Lung microvascular endothelial cell (primary cell): Measurements from ENCODE around the gene HCN1. TPM values are rescaled to one million over a fixed set of nuclear protein-coding genes. Genes with fewer than 3 reads are reported as not detected.
"Not testable (repeated sequence)": the region's sequence is repeated elsewhere in the genome, so short reads cannot be mapped to it uniquely, and the experiment has no call there.

ENCODE experiments used
- DNase-seq, 2 donors: peaks; one replicate each; pipeline versions ENCODE4 v3.0.0 to v3.0.0-alpha.2; 2010; ENCODE audit warnings: low read depth in 2 of 2
- total RNA-seq: library from RNA; depleted of rRNA; stranded (reverse); fragments of >200 nt; gene quantifications from 2 replicates; pipeline ENCODE4 v1.2.1, GENCODE V29; 2014

Gene HCN1
- total RNA-seq, 1 donor from 2014 or later, result not detected

DNA sequence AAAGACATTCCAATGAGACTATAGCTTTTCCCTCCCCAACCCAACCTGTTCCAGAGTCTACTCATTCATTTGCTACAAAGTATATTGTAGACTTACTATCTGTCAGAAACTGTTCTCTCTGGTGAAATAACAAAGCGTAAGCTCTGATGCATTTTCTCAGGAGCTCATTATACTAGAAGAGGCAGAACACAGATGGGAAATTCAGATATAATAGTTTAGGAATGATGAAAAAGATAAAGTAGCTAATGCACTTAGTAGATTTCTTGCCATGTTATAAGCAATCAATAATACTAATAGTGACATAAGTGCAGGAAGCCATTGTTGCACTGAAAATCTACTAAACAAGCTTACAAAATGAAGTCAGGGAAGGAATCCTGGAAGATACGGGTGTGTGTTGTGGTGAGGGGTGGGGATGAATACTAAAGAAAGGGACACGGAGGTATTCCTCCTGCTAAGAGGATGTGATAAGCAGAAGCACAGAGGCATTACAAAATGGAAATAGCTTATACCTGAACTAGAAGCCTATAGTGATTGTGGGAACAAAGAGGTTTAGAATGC, 78.2 kb downstream of the HCN1 start:
- DNase-seq, result no peak

DNA sequence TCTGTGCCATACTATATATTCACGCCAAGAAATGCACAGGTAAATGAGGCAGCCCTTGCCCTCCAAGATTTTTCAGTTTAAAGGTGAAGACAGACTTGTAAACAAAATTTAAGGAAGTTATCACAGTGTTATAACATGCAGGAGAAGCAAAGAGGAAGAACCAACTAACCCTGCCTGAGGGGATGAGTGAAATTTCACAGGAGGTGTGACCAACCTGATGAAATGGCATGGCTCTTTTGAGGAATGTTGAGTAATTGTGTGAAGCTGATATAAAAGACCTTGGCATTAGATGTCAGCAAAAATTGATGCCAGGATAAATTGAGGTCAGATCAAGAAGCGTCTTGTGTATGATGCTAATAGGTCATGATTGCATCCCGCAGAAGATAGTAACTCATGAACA, 86.5 kb downstream of the HCN1 start:
- DNase-seq, result no peak

DNA sequence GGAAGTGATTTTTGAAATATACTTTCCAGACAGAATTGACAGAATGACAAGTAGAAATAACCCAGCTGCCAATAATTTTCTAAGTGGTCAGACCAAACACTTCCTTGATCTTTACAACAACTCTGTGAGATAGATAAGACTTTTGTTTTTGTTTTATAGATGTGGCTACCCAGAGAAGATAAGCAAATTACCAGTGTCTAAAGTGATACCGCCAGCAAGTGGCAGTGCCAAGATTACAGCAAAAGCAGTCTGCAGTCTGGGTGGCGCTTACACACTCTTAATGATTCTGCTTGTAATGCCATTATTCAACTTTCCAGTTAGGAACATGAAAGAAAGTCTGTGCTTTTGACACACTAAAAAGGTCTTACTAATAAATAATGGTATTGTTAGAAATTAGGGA, 92.1 kb downstream of the HCN1 start:
- no peak for DNase-seq

DNA sequence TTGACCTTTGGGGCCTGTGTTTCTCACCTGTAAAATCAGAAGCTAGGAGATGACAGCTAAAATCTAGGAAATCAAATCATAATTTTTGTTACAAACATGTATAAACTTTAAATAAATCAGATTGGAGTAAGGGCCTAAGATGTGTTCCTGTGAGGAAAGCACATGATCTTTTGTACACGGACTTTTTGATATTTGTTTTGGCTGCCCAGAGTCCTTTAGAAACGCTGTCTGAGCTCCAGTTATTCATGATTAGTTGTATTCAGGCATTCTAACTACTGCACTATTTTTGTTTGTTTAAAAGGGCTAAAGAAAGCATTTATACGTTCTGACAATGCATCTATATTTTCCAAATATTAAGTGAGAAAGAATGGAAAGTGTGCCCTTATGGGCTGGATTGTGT, 94.8 kb downstream of the HCN1 start:
- no peak for DNase-seq

DNA sequence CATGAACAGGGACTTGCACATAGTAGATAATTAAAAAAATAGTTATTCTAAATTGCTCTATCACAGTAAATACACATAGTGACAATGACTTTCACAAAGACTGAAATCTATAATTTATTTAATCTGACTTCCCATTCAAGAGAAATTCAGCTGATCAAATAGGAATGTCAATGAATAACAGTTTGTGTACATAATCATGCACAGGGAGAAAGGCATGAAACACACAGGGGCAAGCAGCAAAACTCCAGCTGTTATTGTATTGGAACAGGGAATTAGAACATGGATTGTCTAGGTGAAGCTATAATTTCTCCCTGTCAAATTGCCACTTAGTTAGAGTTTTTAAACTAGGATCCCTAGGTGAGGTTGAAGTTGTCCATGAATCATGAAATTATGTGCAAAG, 99.9 kb downstream of the HCN1 start:
- no peak for DNase-seq

DNA sequence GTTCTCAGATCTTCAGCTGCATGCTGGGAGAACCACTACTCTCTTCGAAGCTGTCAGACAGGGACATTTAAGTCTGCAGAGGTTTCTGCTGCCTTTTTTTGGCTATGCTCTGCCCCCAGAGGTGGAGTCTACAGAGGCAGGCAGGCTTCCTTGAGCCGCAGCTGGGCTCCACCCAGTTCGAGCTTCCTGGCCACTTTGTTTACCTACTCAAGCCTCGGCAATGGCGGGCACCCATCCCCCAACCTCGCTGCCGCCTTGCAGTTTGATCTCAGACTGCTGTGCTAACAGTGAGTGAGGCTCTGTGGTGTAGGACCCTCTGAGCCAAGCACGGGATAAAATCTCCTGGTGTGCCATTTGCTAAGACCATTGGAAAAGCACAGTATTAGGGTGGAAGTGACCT, 110.2 kb downstream of the HCN1 start:
- DNase-seq, result not testable (repeated sequence)

DNA sequence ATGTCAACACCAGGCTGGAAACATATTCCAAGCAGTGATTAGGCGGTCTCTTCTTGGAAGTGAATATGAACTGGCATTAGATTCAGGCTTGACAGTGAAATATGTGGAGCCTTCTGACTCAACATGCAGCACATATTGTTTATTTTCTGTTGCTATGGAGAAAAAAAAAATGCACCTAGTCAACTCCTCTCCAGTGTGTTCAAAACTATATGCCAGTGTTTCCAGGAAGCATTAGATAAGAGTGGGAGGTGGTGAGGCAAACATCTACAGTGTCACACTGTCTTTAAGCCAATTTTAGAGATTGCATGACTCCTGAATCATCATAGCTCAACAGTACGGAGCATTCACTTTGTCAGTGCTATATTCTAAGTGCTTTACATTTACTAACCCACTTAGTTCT, 117.9 kb downstream of the HCN1 start:
- no peak for DNase-seq

DNA sequence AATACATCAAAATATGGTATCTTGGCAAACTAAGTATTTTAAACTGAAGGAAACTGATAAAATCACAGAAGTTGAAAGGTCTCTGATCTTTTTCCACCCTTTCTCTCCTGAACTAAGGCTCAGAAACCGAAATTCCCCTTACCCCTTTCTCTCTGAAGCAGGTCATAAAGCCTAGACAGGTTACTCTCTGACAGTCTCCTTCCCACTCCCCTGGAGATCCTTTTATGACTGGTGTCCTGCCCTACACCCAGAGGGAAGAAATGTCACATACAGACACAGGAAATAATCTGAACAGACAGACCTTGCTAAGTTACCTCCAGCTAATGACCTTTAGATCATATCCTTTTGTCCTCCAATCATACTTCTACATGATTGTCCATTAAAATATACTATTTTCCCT, 127.4 kb downstream of the HCN1 start:
- DNase-seq, result no peak

DNA sequence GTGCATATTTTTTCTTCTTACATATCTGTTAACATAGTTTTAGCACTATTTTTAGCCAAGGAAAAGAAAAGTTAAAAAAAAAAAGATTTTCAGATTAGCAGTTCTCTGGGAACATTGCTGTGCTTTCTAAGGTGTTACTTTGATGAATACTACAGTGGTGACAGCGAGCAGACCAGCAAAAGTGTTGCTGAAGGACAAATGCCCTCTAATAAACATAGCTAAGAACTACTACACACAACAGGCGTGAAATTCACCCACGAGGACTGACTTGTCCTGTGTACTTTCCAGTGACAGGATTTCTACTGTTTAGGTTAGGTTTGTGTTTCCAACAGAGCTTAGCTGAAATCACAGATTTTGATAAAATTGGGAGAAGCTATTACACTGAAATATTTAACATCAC, 153.8 kb downstream of the HCN1 start:
- no peak for DNase-seq

DNA sequence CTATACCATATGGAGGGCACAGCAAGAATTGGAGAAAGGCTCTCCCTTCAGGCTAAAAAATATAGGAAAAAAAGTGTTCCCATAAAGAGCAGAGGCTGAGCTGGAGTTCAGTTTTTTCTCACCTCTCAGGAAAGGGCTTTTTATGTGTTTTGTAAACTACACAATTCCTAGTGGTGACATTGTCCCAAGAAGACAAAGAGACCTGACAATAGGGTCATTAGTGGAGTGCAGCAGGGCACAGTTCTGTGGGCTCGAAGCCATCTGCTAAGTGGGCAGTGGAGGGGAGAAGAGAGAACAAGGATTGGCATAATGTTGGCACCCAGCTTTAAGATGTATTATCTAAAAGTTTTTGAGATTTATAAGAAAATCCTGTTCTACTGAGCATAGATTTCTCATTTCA, 162.5 kb downstream of the HCN1 start:
- no peak for DNase-seq

DNA sequence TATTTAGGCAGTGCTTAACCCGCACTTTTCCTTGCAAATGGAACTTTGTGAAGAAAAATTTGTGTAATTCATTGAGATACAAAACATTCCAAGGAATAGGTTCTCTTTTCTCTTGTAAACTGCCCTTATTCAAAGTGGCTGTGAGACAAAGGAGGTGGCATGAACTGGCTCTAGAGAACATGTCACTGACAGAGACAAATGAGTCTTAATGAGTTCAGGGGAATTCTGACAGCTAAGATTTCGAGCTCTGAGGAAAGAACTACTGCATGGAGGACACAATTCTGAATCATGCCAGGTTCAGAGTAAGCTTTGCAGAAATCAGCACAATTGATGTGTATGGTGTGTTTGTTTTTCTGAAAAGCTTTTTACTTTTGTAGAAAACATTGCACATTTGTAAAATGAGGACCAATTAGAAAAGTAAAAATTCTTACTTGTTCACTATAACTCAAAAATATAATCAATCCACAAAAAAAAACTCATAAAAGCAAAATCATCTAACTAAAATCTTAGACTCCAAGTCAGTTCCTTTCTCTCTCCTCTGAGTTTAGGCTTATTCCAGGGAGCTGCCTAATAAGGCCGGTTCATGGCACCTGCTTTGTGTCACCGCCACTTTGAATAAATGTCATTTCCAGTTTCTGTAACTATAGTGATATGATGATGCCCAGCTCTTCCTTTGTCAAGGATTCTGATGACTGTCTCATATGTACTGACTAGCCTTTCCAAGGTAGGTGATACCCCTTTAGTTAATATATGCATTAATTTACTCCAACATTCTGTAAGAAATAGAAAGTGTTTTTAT, 163.2 kb downstream of the HCN1 start:
- DNase-seq, result no peak

DNA sequence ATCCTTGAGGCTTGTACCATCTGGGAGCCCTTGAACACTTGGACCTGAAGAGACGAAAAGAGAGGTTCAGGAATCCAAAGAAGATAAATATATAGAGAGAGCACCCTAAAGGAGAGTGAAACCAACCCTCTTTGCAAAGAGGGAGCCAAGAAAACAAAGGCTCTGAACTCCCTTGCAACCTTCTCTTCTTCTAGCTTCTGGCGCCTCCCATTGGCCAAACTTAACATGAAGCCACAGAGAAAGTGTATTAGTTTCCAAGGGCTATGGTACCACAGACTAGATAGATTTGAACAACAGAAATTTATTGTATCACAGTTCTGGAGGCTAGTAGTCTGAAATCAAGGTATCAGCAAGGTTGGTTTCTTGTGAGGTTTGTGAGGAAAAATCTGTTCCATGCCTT, 175.1 kb downstream of the HCN1 start:
- DNase-seq, result peak; percentile 1 to 6

DNA sequence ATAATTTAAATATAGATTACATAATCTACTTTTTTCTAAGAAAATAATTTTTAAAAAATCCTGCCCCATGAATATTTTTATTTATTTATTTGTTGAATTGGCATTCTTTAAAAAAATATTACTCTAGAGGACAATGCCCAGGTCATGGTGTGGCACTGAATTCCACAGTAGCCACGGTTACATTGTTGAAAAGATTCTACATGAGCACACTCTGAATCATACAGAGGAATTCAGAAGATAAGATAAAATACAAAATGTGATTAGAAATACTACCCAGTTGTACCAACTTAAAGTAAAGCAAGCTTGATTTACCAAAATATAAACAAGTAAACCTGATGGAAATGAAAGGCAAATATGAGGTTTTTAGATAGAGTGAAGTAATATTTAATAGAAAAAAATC, 183.7 kb downstream of the HCN1 start:
- DNase-seq, result no peak

DNA sequence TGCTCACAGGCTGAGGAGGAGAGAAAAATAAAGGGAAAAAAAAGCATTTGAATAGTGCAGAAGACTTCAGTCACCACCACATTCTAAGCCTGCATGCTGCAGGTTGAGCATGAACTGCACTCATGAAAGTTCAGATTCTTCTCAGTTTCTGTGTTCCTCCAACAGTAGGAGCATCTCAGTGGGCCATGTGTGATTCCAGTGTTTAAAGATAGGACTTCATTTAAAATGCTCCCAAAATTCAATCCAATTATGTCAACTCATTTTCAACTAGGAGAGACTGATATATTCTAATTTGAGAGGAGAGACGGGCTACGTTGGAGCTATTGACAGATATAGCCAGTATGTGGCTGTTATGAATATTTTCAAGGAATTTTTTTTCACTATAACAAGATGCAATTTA, 186.8 kb downstream of the HCN1 start:
- no peak for DNase-seq

DNA sequence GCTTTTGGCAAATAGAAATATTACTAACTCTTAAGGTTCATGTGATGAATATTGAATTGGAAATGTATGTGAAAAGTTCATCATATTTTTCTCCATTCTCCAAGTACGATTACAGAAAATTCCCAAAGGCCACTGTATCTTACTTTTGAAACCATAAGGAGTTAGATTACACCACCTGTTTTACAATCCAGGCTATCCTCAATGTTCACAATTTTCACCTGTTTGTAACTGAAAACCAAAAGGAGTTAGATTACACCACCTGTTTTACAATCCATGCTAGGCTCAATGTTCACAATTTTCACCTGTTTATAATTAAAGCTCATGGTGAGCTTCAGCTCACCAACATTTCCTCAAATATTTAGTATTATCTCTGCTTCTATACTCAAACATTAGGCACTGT, 188.0 kb downstream of the HCN1 start:
- DNase-seq, result no peak

DNA sequence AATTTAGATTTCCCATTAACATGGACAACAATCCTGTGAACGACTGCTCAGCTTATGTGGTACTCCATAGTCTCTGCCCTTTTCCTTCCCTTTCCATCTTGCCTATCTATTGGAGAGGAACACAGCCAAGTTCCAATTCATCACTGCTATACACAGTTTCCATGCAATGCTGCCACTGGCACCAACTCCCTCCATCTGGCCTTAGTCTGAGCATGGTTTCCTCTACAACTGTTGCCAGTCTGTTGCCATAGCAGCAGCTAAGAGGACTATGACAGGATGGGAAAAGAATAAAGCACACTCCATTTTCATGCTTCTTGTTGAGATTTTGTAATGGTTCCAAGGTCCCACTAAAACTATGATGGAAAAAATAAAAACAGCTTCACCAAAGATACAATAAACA, 189.0 kb downstream of the HCN1 start:
- DNase-seq, result no peak

DNA sequence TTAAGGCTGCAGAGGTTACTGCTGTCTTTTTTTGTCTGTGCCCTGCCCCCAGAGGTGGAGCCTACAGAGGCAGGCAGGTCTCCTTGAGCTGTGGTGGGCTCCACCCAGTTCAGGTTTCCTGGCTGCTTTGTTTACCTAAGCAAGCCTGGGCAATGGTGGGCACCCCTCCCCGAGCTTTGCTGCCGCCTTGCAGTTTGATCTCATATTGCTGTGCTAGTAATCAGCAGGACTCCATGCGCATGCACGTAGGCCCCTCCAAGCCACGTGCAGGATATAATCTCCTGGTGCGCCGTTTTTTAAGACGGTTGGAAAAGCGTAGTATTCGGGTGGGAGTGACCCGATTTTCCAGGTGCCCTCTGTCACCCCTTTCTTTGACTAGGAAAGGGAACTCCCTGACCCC, 197.2 kb downstream of the HCN1 start:
- not testable (repeated sequence) for DNase-seq

DNA sequence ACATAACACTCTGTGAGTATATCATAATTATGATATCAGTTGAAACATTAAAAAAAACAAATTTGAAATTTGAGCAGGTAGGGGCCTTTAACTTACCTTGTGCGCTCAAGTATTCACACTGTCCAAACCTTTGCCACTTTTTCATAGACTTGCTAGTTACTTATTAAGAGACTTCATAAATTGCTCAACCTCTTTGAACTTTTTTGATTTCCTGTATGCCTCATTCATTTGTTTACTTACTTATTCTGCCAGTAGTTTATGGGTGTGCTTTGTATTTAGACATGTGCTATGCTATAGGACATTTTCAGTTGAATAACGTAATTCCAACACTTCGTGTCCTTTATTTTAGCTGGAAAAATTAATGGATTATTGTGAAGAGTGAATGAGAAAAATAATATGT, 204.8 kb downstream of the HCN1 start:
- DNase-seq, result no peak

DNA sequence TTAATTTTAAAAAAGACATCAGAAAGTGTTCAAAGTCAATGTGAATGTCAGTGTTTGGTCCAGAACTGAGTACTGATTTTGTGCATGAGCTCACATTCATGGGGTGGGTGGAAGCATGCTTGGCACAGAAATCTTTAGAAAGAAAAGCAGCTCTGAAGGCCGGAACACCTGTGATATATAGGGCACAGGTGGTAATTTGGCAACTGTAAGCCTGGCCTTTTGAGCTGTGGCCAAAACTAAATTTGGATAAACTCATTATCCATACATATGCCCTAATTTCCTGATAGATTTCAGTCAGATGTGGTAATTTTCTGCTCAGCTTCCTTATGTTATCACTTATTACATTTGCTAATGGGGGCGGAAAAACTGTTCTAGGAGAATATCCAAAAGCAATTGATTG, 211.4 kb downstream of the HCN1 start:
- DNase-seq, result no peak

DNA sequence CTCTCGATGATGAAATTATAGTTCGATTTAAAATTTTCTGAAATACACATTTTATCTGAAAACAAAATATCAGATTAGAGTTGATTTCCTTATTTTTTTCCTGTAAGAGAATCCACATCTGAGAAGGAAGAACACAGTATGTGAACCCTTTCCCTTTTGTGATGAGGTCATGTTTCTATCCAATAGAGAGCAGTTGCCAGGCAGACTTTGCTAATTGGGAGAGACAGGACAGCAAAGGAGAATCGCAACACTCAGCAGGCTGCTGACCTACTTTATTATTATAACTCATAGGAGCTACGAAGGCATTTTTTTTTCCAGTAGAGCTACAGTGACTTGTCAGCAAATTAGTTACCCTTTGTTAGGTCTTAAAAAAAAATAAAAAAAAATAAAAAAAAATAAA, 242.1 kb downstream of the HCN1 start:
- DNase-seq, result peak; percentile 0 to 1

DNA sequence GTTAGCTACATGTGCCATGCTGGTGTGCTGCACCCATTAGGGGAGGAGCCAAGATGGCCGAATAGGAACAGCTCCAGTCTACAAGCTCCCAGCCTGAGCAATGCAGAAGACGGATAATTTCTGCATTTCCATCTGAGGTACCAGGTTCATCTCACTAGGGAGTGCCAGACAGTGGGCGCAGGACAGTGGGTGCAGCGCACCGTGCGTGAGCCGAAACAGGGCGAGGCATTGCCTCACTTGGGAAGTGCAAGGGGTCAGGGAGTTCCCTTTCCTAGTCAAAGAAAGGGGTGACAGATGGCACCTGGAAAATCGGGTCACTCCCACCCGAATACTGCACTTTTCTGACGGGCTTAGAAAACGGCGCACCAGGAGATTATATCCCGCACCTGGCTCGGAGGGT, 251.3 kb downstream of the HCN1 start:
- DNase-seq, result not testable (repeated sequence)

DNA sequence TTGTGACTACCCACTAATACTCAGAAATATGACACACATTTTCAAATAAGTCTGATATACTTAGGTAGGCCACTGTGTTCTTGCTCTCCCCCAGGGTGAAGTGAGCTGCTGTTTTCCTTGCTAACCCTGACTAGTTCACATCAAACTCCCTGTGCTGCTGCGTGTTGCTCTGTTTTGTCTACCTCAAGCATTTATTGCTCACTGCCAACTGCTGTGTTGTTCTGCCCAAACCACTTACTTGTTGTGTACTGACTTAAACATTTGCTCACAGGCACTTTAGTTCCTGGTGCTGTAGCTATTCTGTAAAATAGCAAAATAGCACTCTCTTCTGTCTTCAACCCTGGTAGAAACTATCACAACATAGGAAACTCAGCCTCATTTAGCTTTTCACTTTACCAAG, 255.7 kb downstream of the HCN1 start:
- no peak for DNase-seq

DNA sequence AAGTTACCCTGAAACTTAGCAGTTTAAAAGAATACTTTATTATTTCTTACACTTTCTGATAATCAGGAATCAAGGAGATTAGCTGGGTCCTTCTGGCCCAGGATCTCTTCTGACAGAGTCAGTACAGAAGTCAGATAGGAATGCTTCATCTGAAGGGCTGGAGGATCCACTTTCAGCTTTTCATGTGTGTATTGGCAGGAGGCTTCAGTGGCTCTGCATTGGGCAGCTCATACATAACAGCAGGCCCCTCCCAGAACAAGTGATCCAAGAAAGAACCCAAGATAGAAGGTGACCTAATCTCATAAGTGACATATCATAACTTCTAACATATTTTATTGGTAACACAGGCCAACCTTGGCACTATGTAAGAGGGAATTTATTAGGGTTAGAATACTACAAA, 258.4 kb downstream of the HCN1 start:
- DNase-seq, result no peak
